Measurements from ENCODE around the gene TYRO3. TPM values are rescaled to one million over a fixed set of nuclear protein-coding genes. Genes with fewer than 3 reads are reported as not detected.

TYRO3 gene
- 10 to 100 TPM in 1 of 2 donors, 1 to 10 TPM in 1; 9.6 to 21.6 TPM for total RNA-seq

GRCh38 chr15:41558400-41559238 lies at the start of gene TYRO3:
Gene TYRO3 (plus strand): TSS chr15:41559212. CDS start chr15:41559258, 46 bp downstream.

GRCh38 chr15:41513506-41514227 lies 45.3 kb upstream of the TYRO3 start, which contains the start of gene LTK:
Gene LTK (minus strand): TSS chr15:41513827. CDS start chr15:41513709, 118 bp downstream.

Other genes with a start within 250 kb of the TYRO3 start
- gene OIP5, start 226.6 kb upstream of the TYRO3 start, total RNA-seq: 10 to 100 TPM in 1 of 2 donors, 1 to 10 TPM in 1; 9.6 to 26.0 TPM
- 100 to 1,000 TPM in 1 of 2 donors, 10 to 100 TPM in 1; 73.3 to 114 TPM for gene NUSAP1, start 226.3 kb upstream of the TYRO3 start, total RNA-seq
- gene NDUFAF1, start 156.7 kb upstream of the TYRO3 start, total RNA-seq: 10 to 100 TPM; 23.4 to 30.6 TPM
- 10 to 100 TPM; 26.8 to 29.3 TPM for gene RTF1, start 142.1 kb upstream of the TYRO3 start, total RNA-seq
- under 1 TPM; 0.34 to 0.67 TPM for gene ITPKA, start 65.3 kb upstream of the TYRO3 start, total RNA-seq
- gene LTK, start 45.4 kb upstream of the TYRO3 start, total RNA-seq: under 1 TPM in 1 of 2 donors, not detected in 1; 0.34 TPM
- gene RPAP1, start 15.0 kb upstream of the TYRO3 start, total RNA-seq: 10 to 100 TPM; 14.5 to 38.0 TPM
- gene MGA, start 101.2 kb downstream of the TYRO3 start, total RNA-seq: 10 to 100 TPM; 42.0 to 44.6 TPM
- 10 to 100 TPM; 26.0 to 37.2 TPM for gene MAPKBP1, start 215.3 kb downstream of the TYRO3 start, total RNA-seq

All from melanocyte of skin (primary cell).